Measurements from ENCODE around the gene GABRG3.

DNA sequence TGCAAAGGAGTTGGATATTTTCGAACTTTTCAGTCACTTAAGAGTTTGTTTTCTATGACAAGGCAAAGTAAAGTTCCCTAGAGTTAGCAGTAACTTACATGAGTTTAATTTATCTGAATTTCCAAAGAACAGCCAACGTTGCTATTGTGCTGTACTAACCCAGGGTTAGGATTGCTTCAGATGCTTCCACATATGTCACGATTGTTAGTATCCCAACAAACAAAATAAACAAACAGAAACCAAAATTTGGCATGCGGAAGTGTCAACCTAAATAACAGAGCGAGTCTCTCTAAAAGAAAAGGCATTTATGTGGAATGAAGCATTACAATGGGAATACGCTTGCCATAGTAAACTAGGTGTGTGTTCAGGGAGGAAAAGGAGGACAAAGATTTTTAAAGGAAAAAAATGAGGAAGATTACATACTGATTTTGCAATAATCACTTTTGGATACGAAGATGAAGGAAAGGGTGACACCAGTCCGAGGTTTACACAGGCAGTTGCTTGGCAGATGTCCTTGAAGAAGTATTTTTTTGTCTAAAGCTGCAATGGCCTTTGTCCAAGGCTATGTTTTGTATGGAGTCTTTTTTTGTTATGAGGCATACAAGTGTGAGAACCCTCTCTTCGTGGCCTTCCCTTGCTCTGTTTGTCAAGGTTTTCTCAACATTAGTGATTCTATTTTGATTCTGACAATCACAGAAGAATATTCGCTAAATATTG, 267.9 kb downstream of the GABRG3 start:
- TF ChIP-seq, protein P1, sequence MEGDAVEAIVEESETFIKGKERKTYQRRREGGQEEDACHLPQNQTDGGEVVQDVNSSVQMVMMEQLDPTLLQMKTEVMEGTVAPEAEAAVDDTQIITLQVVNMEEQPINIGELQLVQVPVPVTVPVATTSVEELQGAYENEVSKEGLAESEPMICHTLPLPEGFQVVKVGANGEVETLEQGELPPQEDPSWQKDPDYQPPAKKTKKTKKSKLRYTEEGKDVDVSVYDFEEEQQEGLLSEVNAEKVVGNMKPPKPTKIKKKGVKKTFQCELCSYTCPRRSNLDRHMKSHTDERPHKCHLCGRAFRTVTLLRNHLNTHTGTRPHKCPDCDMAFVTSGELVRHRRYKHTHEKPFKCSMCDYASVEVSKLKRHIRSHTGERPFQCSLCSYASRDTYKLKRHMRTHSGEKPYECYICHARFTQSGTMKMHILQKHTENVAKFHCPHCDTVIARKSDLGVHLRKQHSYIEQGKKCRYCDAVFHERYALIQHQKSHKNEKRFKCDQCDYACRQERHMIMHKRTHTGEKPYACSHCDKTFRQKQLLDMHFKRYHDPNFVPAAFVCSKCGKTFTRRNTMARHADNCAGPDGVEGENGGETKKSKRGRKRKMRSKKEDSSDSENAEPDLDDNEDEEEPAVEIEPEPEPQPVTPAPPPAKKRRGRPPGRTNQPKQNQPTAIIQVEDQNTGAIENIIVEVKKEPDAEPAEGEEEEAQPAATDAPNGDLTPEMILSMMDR (IDR thresholded peaks at IDR 0.05): no peak
- TF ChIP-seq POLR2A (IDR thresholded peaks at IDR 0.05): no peak
